AG04449 (cell line): ENCODE data around the gene BLNK.

Source experiments
- CTCF ChIA-PET: fragments of 350-600 bp; formaldehyde crosslinking; extraction: SDS; loops from one replicate; lab custom pipeline; 2021; ENCODE audit warnings: antibody characterized with exemption; lab: Yijun Ruan, JAX
- POLR2A ChIA-PET: fragments of 400-600, 350-600 bp; formaldehyde crosslinking; extraction: SDS; loops from one replicate; lab custom pipeline; 2020; ENCODE audit warnings: antibody characterized with exemption, inconsistent platforms; lab: Yijun Ruan, JAX
- DNase-seq: peaks from one replicate; pipeline ENCODE4 v3.0.0-alpha.2; 2010; ENCODE audit warnings: low read depth, low spot score
- H3K4me3 ChIP-seq: 2 replicates; pipeline ENCODE4 v1.5.1; 2011; ENCODE audit warnings: low read depth, mild to moderate bottlenecking, control low read depth, low read length
- CTCF ChIP-seq: IDR thresholded peaks from one replicate; pipeline ENCODE4 v1.5.1; 2011; ENCODE audit warnings: mild to moderate bottlenecking, moderate library complexity, low read length, control low read depth, inconsistent platforms; ENCODE audit not compliant: insufficient read depth; ENCODE audit errors: missing control alignments

The BLNK gene

GRCh38 chr10:96152437-96152836 is 118.9 kb downstream of the BLNK start:
- POLR2A ChIA-PET, result no interaction called here
- no peak for TF ChIP-seq CTCF
- CTCF ChIA-PET, result no interaction called here
- DNase-seq, result no peak
- H3K4me3 ChIP-seq, result no peak overlapping the region
